Stimulated activated CD8-positive, alpha-beta memory T cell treated with anti-CD3 and anti-CD28 coated beads, Interleukin-4, amount 100 ng/mL, for 48 hours (primary cell): Measurements from ENCODE around the gene GABRP.

Experiments
- DNase-seq: peaks from one replicate; pipeline ENCODE4 v3.0.0-alpha.2; 2020

Gene GABRP

GRCh38 chr5:170861917-170862766 lies 78.6 kb downstream of the GABRP start, which contains the start of gene RANBP17:
Gene RANBP17, plus strand, starts transcription at chr5:170862018.
- DNase-seq = peak; percentile 24

GRCh38 chr5:170863646-170864045 lies 80.1 kb downstream of the GABRP start:
- no peak for DNase-seq
